ENCODE data around the gene MTAP. TPM values are rescaled to one million over a fixed set of nuclear protein-coding genes. Genes with fewer than 3 reads are reported as not detected.
A peak's percentile ranks its signal among the peaks of the same experiment; 100 is the strongest.

The MTAP gene
- total and polyA plus RNA-seq, 2 donors (not counting 1 experiment from before 2014, with no cell fraction given), result 9.8 to 38.4 TPM

- intact Hi-C loops (cut with micrococcal nuclease), result loop anchor here (2.0 kb wide), 1 partner anchor 14 kb away; no protein-coding TSS in a partner anchor
- Mint-ChIP-seq H3K27ac (peak overlapping the region; percentile 56), H3K27me3 (peaks cover 77% of the 10 kb centered on the region), H3K4me1 (peaks cover 22% of the 10 kb centered on the region), H3K4me3 (peak overlapping the region; percentile 69), H3K9me3 (ENCODE audit: insufficient read depth) (no peaks in the 10 kb centered on the region)
- Histone ChIP-seq H2AFZ (ENCODE audit: insufficient read depth, low read depth, low read length, poor library complexity, severe bottlenecking) (peak overlapping the region; percentile 71), H3K4me2 (replicated peaks; ENCODE audit: low read depth, low read length, poor library complexity, severe bottlenecking) (peak overlapping the region; percentile 89), H3K4me1 (ENCODE audit: control insufficient read depth in 2 of 2, insufficient read depth in 2 of 2, low read length in 2 of 2) (peaks cover 24 to 34% of the 10 kb centered on the region in 2 donors), H3K27ac (ENCODE audit: low read length in 2 of 2) (no peak overlapping the region), H3K36me3 (replicated peaks in 1 of 2; ENCODE audit: control extremely low read depth in 1 of 2, control insufficient read depth in 1 of 2, extremely low read depth in 1 of 2, insufficient read depth in 2 of 2, low read length in 1 of 2) (no peaks in the 10 kb centered on the region), H3K4me3 (ENCODE audit: control extremely low read depth in 1 of 5, extremely low read depth in 1 of 5, insufficient read depth in 1 of 5, low read depth in 2 of 5, low read length in 4 of 5) (peak overlapping the region in 4 of 5 experiments; percentile 9 to 60 (median 50)), H4K20me1 (ENCODE audit: control insufficient read depth, insufficient read depth, low read length, poor library complexity, severe bottlenecking) (no peaks in the 10 kb centered on the region), H3K79me2 (ENCODE audit: control insufficient read depth, insufficient read depth, low read length) (no peaks in the 10 kb centered on the region), H3K9ac (ENCODE audit: low read length) (peak overlapping the region; percentile 61), H3K9me3 (ENCODE audit: control extremely low read depth in 1 of 3, control insufficient read depth in 2 of 3, insufficient read depth in 1 of 3, low read length in 2 of 3) (peaks cover 7 to 41% (median 16%) of the 10 kb centered on the region in 3 donors), H3K27me3 (replicated peaks in 1 of 4; ENCODE audit: control extremely low read depth in 1 of 4, control insufficient read depth in 3 of 4, insufficient read depth in 4 of 4, low read length in 3 of 4) (peaks cover 5 to 93% (median 83%) of the 10 kb centered on the region in 4 experiments)
- DNase-seq (no peak), ATAC-seq (ENCODE audit: low read depth) (no peak)
- WGBS (ENCODE audit: insufficient coverage), result 4% methylated on average over 19 of the region's 21 CpGs
- no peak for TF ChIP-seq CTCF (IDR thresholded peaks at IDR 0.05)
- TF ChIP-seq EZH2 (IDR thresholded peaks at IDR 0.05; ENCODE audit: borderline replicate concordance, insufficient read depth, low read depth, low read length, poor library complexity, severe bottlenecking), result peak; percentile 81
- ChIA-PET CTCF (interaction anchor here (1.0 to 1.4 kb wide), 3 partner anchors 161 to 265 kb away, joined by 3 to 8 read pairs (median 3); no protein-coding TSS in a partner anchor), POLR2A (no interaction called here)
These were observed 171.9 kb downstream of the MTAP start for GRCh38 chr9:21974343-21974721.

GRCh38 chr9:21974722-21975409, 172.4 kb downstream of the MTAP start:
- Histone ChIP-seq H3K27me3 (replicated peaks in 1 of 4; ENCODE audit: control extremely low read depth in 1 of 4, control insufficient read depth in 3 of 4, insufficient read depth in 4 of 4, low read length in 3 of 4) (peaks cover 7 to 93% (median 84%) of the 10 kb centered on the region in 4 experiments), H3K79me2 (ENCODE audit: control insufficient read depth, insufficient read depth, low read length) (no peaks in the 10 kb centered on the region), H2AFZ (ENCODE audit: insufficient read depth, low read depth, low read length, poor library complexity, severe bottlenecking) (peak overlapping the region; percentile 71), H3K4me3 (ENCODE audit: control extremely low read depth in 1 of 5, extremely low read depth in 1 of 5, insufficient read depth in 1 of 5, low read depth in 2 of 5, low read length in 4 of 5) (peak overlapping the region in 4 of 5 experiments; percentile 35 to 60 (median 50)), H3K9me3 (ENCODE audit: control extremely low read depth in 1 of 3, control insufficient read depth in 2 of 3, insufficient read depth in 1 of 3, low read length in 2 of 3) (peaks cover 9 to 36% (median 11%) of the 10 kb centered on the region in 3 donors), H3K4me1 (ENCODE audit: control insufficient read depth in 2 of 2, insufficient read depth in 2 of 2, low read length in 2 of 2) (peaks cover 24 to 34% of the 10 kb centered on the region in 2 donors), H4K20me1 (ENCODE audit: control insufficient read depth, insufficient read depth, low read length, poor library complexity, severe bottlenecking) (no peaks in the 10 kb centered on the region), H3K27ac (ENCODE audit: low read length in 2 of 2) (no peak overlapping the region), H3K4me2 (replicated peaks; ENCODE audit: low read depth, low read length, poor library complexity, severe bottlenecking) (peak overlapping the region; percentile 89), H3K9ac (ENCODE audit: low read length) (peak overlapping the region; percentile 61), H3K36me3 (replicated peaks in 1 of 2; ENCODE audit: control extremely low read depth in 1 of 2, control insufficient read depth in 1 of 2, extremely low read depth in 1 of 2, insufficient read depth in 2 of 2, low read length in 1 of 2) (no peaks in the 10 kb centered on the region)
- TF ChIP-seq EZH2 (IDR thresholded peaks at IDR 0.05; ENCODE audit: borderline replicate concordance, insufficient read depth, low read depth, low read length, poor library complexity, severe bottlenecking), result no peak
- TF ChIP-seq CTCF (IDR thresholded peaks at IDR 0.05), result no peak
- ChIA-PET POLR2A (no interaction called here), CTCF (interaction anchor here (1.4 kb wide), 1 partner anchor 161 kb away, joined by 4 read pairs; no protein-coding TSS in a partner anchor)
- ATAC-seq (ENCODE audit: low read depth) (peak; percentile 48), DNase-seq (peak; percentile 72)
- peaks cover 77% of the 10 kb centered on the region for H3K27me3 Mint-ChIP-seq
- peak overlapping the region; percentile 56 for H3K27ac Mint-ChIP-seq
- H3K9me3 Mint-ChIP-seq (ENCODE audit: insufficient read depth), result no peaks in the 10 kb centered on the region
- under 1% methylated on average over 38 of the region's 51 CpGs for WGBS (ENCODE audit: insufficient coverage)
- intact Hi-C loops (cut with micrococcal nuclease), result loop anchor here (1.0 to 2.0 kb wide), 2 partner anchors 10 to 14 kb away; no protein-coding TSS in a partner anchor
- H3K4me3 Mint-ChIP-seq, result peak overlapping the region; percentile 69
- peaks cover 22% of the 10 kb centered on the region for H3K4me1 Mint-ChIP-seq

Data from B cell (primary cell).